22Rv1 (cell line): ENCODE measurements around the gene MT1M.

Source experiments
- H3K27ac ChIP-seq: fragments of 450-650 bp; 2 replicates; pipeline ENCODE4 v1.5.1; 2017
- CTCF ChIP-seq: fragments of 450-650 bp; IDR thresholded peaks from 2 replicates; pipeline ENCODE4 v1.5.1; 2017; ENCODE audit warnings: mild to moderate bottlenecking
- ZFX ChIP-seq: fragments of 450-650 bp; IDR thresholded peaks from 2 replicates; pipeline ENCODE4 v1.6.1; 2017; ENCODE audit warnings: antibody characterized with exemption, borderline replicate concordance

MT1M gene

GRCh38 chr16:56625140-56625942 is 7.1 kb upstream of the MT1M start, which contains the start of gene MT1E:
MT1E (plus strand) TSS chr16:56625781; CDS start chr16:56625852, 71 bp downstream.
- TF ChIP-seq CTCF: no peak
- no peak for TF ChIP-seq ZFX
- H3K27ac ChIP-seq: peak within 1 kb of the TSS; percentile 18; the same call in 1 of the 2 replicates

DNA sequence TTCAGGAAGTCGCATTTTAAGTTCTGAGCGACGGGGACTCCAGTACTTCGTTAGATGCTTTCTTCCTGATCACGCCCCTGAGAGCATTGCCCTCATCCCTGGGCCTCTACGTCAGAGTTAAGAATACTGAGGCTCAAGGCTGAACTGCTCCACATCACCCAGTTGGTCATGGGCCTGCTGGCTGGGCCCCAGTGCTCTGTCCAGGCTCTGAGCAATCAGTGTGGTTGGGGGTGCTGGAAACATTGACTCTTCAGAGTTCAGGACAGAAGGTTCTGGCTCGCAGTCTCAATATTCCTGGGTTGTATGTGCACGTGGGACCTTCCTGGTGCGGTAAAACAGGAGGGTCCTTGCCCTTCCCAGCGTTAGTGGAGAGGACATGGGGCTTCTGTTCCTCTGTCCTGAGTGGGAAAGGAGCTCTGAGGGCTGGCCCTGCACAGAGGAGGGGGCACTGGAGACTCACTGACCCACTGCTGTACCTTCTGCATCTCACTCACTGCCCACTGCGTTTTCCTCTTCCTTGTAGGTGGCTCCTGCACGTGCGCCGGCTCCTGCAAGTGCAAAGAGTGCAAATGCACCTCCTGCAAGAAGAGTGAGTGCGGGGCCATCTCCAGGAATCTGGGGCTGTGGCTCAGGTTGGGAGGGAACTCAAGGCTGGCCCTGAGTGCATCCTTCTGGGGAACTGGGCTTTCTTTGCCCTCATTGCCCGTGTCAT is 6.4 kb upstream of the MT1M start:
- H3K27ac ChIP-seq: peak overlapping the region; percentile 18; the same call in 1 of the 2 replicates
- TF ChIP-seq CTCF: no peak
- no peak for TF ChIP-seq ZFX

- peak overlapping the region; percentile 46 for H3K27ac ChIP-seq
- no peak for TF ChIP-seq CTCF
- TF ChIP-seq ZFX: no peak
Observed at GRCh38 chr16:56626685-56627084, 5.8 kb upstream of the MT1M start.

DNA sequence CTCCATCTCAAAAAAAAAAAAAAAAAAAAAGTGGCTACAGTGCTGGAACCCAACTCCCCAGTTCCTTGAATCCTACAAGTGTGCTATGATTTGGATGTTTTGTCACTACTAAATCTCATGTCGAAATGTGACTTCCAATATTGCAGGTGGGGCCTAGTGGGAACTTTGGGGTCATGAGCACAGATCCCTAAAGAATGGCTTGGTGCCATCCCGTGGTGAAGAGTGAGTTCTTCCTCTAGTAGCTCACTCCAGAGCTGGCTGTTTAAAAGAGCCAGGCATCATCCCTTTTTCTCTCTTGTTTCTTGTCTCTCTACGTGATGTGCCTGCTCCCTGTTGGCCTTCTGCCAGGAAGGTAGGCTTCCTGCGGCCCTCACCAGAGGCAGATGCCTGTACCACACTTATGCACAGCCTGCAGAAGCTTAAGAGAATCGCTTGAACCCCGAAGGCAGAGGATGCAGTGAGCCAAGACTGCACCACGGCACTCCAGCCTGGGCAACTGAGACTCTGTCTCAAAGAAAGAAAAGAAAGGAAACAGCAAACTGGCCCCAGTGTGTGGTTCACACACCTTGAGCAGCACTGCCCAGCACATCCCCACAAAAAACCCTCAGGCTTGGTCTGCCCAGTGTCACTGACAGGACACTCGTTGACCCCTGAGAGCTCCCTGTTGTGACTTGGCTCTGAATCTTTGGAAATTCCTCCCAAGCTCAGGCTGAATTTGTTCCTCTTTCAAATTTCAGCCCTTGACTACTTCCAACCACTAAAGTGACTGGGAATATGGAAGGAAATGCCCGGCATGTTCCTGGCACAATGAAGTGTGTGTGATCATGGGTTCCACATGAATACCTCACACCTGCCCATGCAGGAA is 3.7 kb upstream of the MT1M start:
- H3K27ac ChIP-seq: no peak overlapping the region
- no peak for TF ChIP-seq ZFX
- no peak for TF ChIP-seq CTCF

DNA sequence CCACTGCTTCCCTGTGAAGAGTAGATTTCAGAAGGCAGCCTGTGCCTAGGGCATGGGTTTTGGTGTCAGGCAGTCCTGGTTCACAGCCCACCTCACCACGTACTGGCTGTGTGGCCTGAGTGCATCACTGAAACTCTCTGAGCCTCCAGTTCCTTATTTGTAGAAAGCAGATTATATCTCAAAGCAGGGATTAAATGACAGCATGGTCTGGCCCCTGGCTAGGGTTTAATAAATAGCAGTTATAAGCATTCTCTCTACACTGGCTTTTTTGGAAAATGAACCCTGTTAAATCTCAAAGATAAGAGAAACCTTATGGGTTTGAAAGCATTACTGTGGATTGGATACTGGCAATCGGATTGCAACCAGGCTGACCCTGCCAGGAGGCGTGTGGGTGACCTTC is 2.9 kb upstream of the MT1M start:
- no peak overlapping the region for H3K27ac ChIP-seq
- TF ChIP-seq CTCF: no peak
- TF ChIP-seq ZFX: no peak

GRCh38 chr16:56630134-56630533 is 2.3 kb upstream of the MT1M start:
- TF ChIP-seq CTCF: no peak
- no peak for TF ChIP-seq ZFX
- no peak overlapping the region for H3K27ac ChIP-seq
